ENCODE measurements around the gene LEFTY1. TPM values are rescaled to one million over a fixed set of nuclear protein-coding genes. Genes with fewer than 3 reads are reported as not detected.
A peak's percentile ranks its signal among the peaks of the same experiment; 100 is the strongest.

Gene LEFTY1
- total and polyA plus RNA-seq, 2 experiments from 2014 or later = 3.9 to 5.8 TPM

- H3K36me3 ChIP-seq (replicated peaks; ENCODE audit: insufficient read depth, low read depth) = no peaks in the 10 kb centered on the region
- H3K9me3 ChIP-seq (ENCODE audit: low read depth) = no peaks in the 10 kb centered on the region
- no peaks in the 10 kb centered on the region for H3K79me2 ChIP-seq
- H3K4me3 ChIP-seq = no peak overlapping the region
- no peak overlapping the region for H3K4me2 ChIP-seq
- DNase-seq (ENCODE audit: low spot score) = no peak
- H3K27me3 ChIP-seq = no peaks in the 10 kb centered on the region
- H3K27ac ChIP-seq = no peak overlapping the region
- H3K4me1 ChIP-seq (ENCODE audit: insufficient read depth) = peaks cover 4% of the 10 kb centered on the region
- H4K20me1 ChIP-seq (ENCODE audit: insufficient read depth, poor library complexity, severe bottlenecking) = no peaks in the 10 kb centered on the region
- no peaks in the 10 kb centered on the region for H3K9me2 ChIP-seq (replicated peaks; ENCODE audit: insufficient read depth)
- TF ChIP-seq EZH2phosphoT487 (IDR thresholded peaks at IDR 0.05; ENCODE audit: low read depth, severe bottlenecking, unreplicated experiment) = no peak
- no peak for TF ChIP-seq CTCF (IDR thresholded peaks at IDR 0.05; ENCODE audit: poor library complexity)
- no peak for TF ChIP-seq EZH2 (IDR thresholded peaks at IDR 0.05; ENCODE audit: borderline replicate concordance)
- H2AFZ ChIP-seq = no peak overlapping the region
- 77% methylated on average over 7 of the region's 7 CpGs for WGBS (ENCODE audit: low lambda C conversion rate, missing lambda C conversion rate)
Observed at GRCh38 chr1:225849925-225850324, 39.0 kb downstream of the LEFTY1 start.

GRCh38 chr1:225848030-225848955 is 40.7 kb downstream of the LEFTY1 start:
- no peak for TF ChIP-seq EZH2 (IDR thresholded peaks at IDR 0.05; ENCODE audit: borderline replicate concordance)
- TF ChIP-seq EZH2phosphoT487 (IDR thresholded peaks at IDR 0.05; ENCODE audit: low read depth, severe bottlenecking, unreplicated experiment) = no peak
- TF ChIP-seq CTCF (IDR thresholded peaks at IDR 0.05; ENCODE audit: poor library complexity) = no peak
- H3K27ac ChIP-seq = peak overlapping the region; percentile 28
- no peaks in the 10 kb centered on the region for H3K9me2 ChIP-seq (replicated peaks; ENCODE audit: insufficient read depth)
- H3K4me3 ChIP-seq = no peak overlapping the region
- no peaks in the 10 kb centered on the region for H3K9me3 ChIP-seq (ENCODE audit: low read depth)
- H3K36me3 ChIP-seq (replicated peaks; ENCODE audit: insufficient read depth, low read depth) = no peaks in the 10 kb centered on the region
- H4K20me1 ChIP-seq (ENCODE audit: insufficient read depth, poor library complexity, severe bottlenecking) = no peaks in the 10 kb centered on the region
- H3K4me1 ChIP-seq (ENCODE audit: insufficient read depth) = peaks cover 4% of the 10 kb centered on the region
- no peaks in the 10 kb centered on the region for H3K27me3 ChIP-seq
- H2AFZ ChIP-seq = no peak overlapping the region
- no peak overlapping the region for H3K4me2 ChIP-seq
- H3K79me2 ChIP-seq = no peaks in the 10 kb centered on the region
- DNase-seq (ENCODE audit: low spot score) = no peak
- 74% methylated on average over 16 of the region's 16 CpGs for WGBS (ENCODE audit: low lambda C conversion rate, missing lambda C conversion rate)

- no peaks in the 10 kb centered on the region for H3K36me3 ChIP-seq (replicated peaks; ENCODE audit: insufficient read depth, low read depth)
- DNase-seq (ENCODE audit: low spot score) = peak; percentile 58
- no peaks in the 10 kb centered on the region for H3K79me2 ChIP-seq
- no peaks in the 10 kb centered on the region for H4K20me1 ChIP-seq (ENCODE audit: insufficient read depth, poor library complexity, severe bottlenecking)
- TF ChIP-seq CTCF (IDR thresholded peaks at IDR 0.05; ENCODE audit: poor library complexity) (no peak), EZH2 (IDR thresholded peaks at IDR 0.05; ENCODE audit: borderline replicate concordance) (no peak), EZH2phosphoT487 (IDR thresholded peaks at IDR 0.05; ENCODE audit: low read depth, severe bottlenecking, unreplicated experiment) (no peak)
- no peaks in the 10 kb centered on the region for H3K27me3 ChIP-seq
- peaks cover 4% of the 10 kb centered on the region for H3K4me1 ChIP-seq (ENCODE audit: insufficient read depth)
- no peak overlapping the region for H3K4me3 ChIP-seq
- H3K9me2 ChIP-seq (replicated peaks; ENCODE audit: insufficient read depth) = no peaks in the 10 kb centered on the region
- H3K27ac ChIP-seq = peak overlapping the region; percentile 28
- H2AFZ ChIP-seq = no peak overlapping the region
- no peaks in the 10 kb centered on the region for H3K9me3 ChIP-seq (ENCODE audit: low read depth)
- H3K4me2 ChIP-seq = no peak overlapping the region
- 77% methylated on average over 4 of the region's 4 CpGs for WGBS (ENCODE audit: low lambda C conversion rate, missing lambda C conversion rate)
Observed at GRCh38 chr1:225847610-225848009, 41.3 kb downstream of the LEFTY1 start.

All from hepatocyte (in vitro differentiated cells).